IPS-NIHi11 (cell line): Measurements from ENCODE around the gene TPCN2.

Experiments
- DNase-seq: peaks from one replicate; pipeline ENCODE4 v3.0.0; 2012; ENCODE audit warnings: mixed read lengths, low spot score

Gene TPCN2

DNA sequence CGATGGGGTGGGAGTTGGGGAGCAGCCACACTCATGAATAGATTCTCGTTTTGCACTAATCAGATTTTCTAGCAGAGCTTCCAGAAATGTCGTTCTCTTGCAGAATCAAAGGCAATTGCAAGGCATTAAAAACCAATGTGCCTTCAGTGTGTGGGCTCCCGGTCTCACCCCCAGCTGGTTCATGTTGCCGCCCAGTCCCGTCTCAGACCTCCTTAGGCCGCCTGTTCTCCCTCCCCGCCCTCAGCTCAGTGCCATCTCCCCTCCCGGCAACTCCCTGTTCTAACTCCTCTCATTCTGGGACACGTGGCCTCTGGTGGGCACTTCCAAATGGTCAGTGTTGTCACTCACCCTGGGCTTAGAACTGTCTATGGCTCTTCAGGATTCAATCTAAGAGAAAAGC lies 64.5 kb downstream of the TPCN2 start:
- DNase-seq, result no peak

GRCh38 chr11:69113646-69114340 lies 65.1 kb downstream of the TPCN2 start:
- DNase-seq, result no peak

GRCh38 chr11:69114362-69114761 lies 65.6 kb downstream of the TPCN2 start:
- no peak for DNase-seq

- DNase-seq, result no peak
These were observed 66.2 kb downstream of the TPCN2 start for GRCh38 chr11:69114811-69115523.

GRCh38 chr11:69115586-69116560 lies 67.1 kb downstream of the TPCN2 start:
- no peak for DNase-seq

- no peak for DNase-seq
These were observed 67.9 kb downstream of the TPCN2 start for GRCh38 chr11:69116671-69117070.

- no peak for DNase-seq
These were observed 70.5 kb downstream of the TPCN2 start for GRCh38 chr11:69119190-69119589.

GRCh38 chr11:69120096-69120875 lies 71.6 kb downstream of the TPCN2 start:
- DNase-seq, result no peak

- no peak for DNase-seq
These were observed 72.3 kb downstream of the TPCN2 start for GRCh38 chr11:69121021-69121420.

DNA sequence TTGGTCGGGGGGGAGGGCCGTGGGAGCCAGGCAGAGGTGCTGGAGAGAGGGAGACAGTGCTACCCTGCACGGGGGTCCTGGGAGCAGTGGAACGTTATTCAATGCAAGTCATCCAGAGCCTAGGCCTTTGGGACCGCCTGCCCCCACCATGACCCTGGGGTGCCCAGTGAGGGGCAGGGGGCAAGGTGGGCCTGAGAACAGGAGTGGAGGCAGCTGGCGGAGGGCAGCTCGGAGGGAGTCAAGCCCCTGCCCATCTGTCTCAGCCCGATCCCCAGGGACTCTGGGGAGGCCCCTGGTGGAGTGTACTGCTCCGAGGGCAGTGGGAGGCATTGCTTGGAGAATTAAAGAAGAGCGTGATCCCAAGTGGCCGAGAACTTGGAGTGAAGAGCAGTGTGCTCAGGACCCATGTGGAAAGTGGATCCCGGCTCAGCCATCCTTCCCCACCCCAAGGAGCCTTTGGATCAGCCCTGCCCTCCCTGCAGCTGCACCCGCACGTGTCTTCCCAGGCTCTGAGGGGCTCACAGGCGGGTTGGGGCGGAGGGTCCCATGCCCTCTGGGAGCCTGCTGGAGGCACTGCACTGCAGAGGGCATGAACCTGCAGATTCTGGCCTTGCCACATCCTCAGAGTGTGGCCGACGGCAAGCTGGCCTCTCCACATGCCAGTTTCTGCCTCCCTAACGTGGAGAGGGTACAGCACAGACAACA lies 73.0 kb downstream of the TPCN2 start:
- DNase-seq, result no peak

DNA sequence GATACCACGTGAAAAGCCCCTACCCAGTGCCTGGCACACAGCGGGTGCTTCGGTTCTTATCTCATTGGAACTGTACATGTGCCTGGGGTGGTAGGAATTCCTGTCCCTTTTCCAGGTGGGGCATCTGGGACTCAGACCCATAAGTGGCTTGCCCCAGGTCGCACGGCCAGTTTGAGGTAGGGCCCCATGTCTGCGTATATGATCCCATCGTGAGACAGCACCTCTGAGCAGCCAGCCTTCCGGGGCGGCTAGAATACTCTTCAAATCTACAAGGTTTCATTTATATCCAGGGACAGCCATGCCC lies 73.5 kb downstream of the TPCN2 start:
- no peak for DNase-seq

- DNase-seq, result peak; percentile 89
These were observed 74.1 kb downstream of the TPCN2 start for GRCh38 chr11:69122630-69123431.

GRCh38 chr11:69123593-69124545 lies 75.1 kb downstream of the TPCN2 start:
- no peak for DNase-seq

DNA sequence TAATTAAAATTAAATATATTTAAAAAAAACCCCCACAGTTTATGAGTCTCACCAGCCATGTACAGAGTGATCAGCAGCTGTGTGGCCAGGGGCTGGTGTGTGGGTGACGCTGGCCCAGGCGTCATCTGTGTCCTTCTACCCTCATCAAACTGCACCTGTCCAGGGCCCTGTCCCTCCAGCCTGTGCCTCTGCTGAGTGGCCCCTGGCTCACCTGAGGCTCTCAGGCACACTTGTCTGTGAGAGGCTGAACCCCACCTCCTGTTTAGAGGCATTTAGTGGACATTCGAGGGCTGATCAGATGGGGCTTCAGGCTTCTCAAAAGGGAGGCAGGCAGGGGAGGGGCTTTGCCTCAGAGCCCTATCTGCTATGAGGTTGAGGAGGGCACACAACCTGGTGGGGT lies 77.1 kb downstream of the TPCN2 start:
- no peak for DNase-seq

DNA sequence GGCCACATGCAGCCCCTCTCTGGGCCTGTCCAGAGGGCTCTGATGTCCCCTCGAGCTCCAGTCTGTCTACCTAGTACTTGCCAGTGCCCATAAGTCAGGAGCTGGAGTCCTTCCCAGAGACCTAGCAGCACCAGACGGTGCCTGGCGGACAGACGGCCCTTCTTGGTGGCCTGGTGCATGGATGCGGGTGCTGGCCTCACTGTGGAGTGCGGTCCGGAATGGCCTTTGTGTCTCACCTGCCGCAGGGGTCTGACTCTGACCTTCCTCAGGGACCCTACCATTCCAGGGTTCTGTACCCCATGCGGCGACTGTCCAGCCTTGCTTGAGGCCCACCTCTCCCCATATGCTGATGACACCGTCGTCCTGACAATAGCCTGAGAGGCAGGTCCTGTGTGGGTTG lies 77.6 kb downstream of the TPCN2 start:
- DNase-seq, result no peak

- DNase-seq, result no peak
These were observed 78.5 kb downstream of the TPCN2 start for GRCh38 chr11:69127081-69127850.

- DNase-seq, result no peak
These were observed 79.2 kb downstream of the TPCN2 start for GRCh38 chr11:69127884-69128283.

- no peak for DNase-seq
These were observed 80.3 kb downstream of the TPCN2 start for GRCh38 chr11:69129053-69129452.

DNA sequence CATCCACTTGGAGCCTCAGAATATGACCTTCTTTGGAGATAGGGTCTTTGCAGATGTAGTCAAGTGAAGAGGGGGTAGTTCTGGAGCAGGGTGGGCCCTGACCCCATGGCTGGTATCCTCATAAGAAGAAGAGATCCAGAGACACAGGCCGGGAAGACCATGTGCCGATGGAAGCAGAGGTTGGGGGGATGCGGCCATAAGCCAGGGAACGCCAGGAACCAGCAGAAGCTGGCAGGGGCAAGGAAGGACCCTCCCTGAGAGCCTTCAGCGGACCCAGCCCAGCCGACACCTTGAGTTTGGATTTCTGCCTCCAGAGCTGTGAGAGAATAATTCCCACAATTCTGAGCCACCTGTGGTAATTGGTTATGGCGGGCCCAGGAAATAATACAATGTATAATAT lies 80.9 kb downstream of the TPCN2 start:
- DNase-seq, result no peak
